ENCODE results near the gene HLA-DOA.

Gene HLA-DOA

GRCh38 chr6:32962213-32962826 is 47.1 kb downstream of the HLA-DOA start:
- no peak for DNase-seq

DNA sequence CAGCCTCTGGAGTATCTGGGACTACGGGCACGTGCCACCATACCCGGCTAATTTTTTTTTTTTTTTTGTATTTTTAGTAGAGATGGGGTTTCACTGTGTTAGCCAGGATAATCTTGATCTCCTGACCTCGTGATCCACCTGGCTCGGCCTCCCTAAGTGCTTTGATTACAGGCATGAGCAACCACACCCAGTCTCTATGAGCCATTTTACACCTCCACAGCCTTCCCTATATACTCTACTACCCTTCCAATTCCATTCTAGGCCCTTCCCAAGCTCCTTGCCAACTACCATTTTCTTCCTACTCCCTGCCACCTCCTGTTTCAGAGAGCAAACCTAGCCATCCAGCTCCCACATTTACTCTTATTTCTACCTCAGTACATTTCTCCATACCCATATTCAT is 48.8 kb downstream of the HLA-DOA start:
- no peak for DNase-seq

DNA sequence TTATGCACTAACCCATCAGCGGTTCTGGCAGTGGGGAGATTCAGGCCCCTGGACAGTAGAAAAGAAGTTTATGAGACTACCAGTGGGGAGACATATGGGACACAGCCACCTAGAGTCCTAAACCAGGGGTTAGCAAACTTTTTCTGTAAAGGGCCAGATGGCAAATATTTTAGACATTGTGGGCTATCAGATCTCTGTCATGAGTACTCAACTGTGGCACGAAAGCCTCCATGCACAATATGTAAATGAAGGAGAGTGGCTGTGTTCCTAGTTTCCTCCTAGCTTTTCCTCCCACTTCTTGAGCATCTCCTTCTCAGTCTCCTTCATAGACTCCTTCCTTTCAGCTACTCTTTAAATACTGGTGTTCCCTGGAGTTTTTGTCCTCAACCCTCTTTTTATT is 53.2 kb downstream of the HLA-DOA start:
- DNase-seq: no peak

- DNase-seq: no peak
These were observed 54.2 kb downstream of the HLA-DOA start for GRCh38 chr6:32954986-32955802.

- DNase-seq: no peak
These were observed 55.1 kb downstream of the HLA-DOA start for GRCh38 chr6:32954267-32954666.
